ENCODE data around the gene BOLA2B. TPM values are rescaled to one million over a fixed set of nuclear protein-coding genes. Genes with fewer than 3 reads are reported as not detected.
"Not testable (repeated sequence)": the region's sequence is repeated elsewhere in the genome, so short reads cannot be mapped to it uniquely, and the experiment has no call there.

The BOLA2B gene
- 31.2 and 63.1 TPM in 2 replicates for total RNA-seq (2014; rRNA removed; shearing (Covaris generic))

GRCh38 chr16:30193615-30194014 is at the start of gene BOLA2B, which contains the start of gene SLX1A:
Gene BOLA2B, minus strand, starts transcription at chr16:30193666. Its CDS starts 71 bp downstream, at chr16:30193595.
Gene SLX1A, plus strand, starts transcription at chr16:30193875. Its CDS starts 210 bp downstream, at chr16:30194085.
- peak within 1 kb of the TSS; percentile 40 for H3K4me3 ChIP-seq (ENCODE audit: insufficient read depth, low read depth, low read length)
- not testable (repeated sequence) for DNase-seq; H3K36me3 ChIP-seq (replicated peaks; ENCODE audit: control insufficient read depth, insufficient read depth, low read length); H3K27me3 ChIP-seq (ENCODE audit: control insufficient read depth, insufficient read depth, low read length)

GRCh38 chr16:30217082-30217481 is 23.6 kb upstream of the BOLA2B start:
- H3K36me3 ChIP-seq (replicated peaks; ENCODE audit: control insufficient read depth, insufficient read depth, low read length); H3K4me3 ChIP-seq (ENCODE audit: insufficient read depth, low read depth, low read length); DNase-seq; H3K27me3 ChIP-seq (ENCODE audit: control insufficient read depth, insufficient read depth, low read length): not testable (repeated sequence)

GRCh38 chr16:30211414-30211813 is 17.9 kb upstream of the BOLA2B start:
- DNase-seq: not testable (repeated sequence)

GRCh38 chr16:30209032-30209431 is 15.6 kb upstream of the BOLA2B start:
- not testable (repeated sequence) for H3K4me3 ChIP-seq (ENCODE audit: insufficient read depth, low read depth, low read length); DNase-seq; H3K27me3 ChIP-seq (ENCODE audit: control insufficient read depth, insufficient read depth, low read length); H3K36me3 ChIP-seq (replicated peaks; ENCODE audit: control insufficient read depth, insufficient read depth, low read length)

More at GRCh38 chr16:30211414-30211813, 17.9 kb upstream of the BOLA2B start:
- H3K4me3 ChIP-seq (ENCODE audit: insufficient read depth, low read depth, low read length); H3K27me3 ChIP-seq (ENCODE audit: control insufficient read depth, insufficient read depth, low read length); H3K36me3 ChIP-seq (replicated peaks; ENCODE audit: control insufficient read depth, insufficient read depth, low read length): not testable (repeated sequence)

- H3K36me3 ChIP-seq (replicated peaks; ENCODE audit: control insufficient read depth, insufficient read depth, low read length); H3K27me3 ChIP-seq (ENCODE audit: control insufficient read depth, insufficient read depth, low read length); DNase-seq; H3K4me3 ChIP-seq (ENCODE audit: insufficient read depth, low read depth, low read length): not testable (repeated sequence)
These were observed 13.7 kb upstream of the BOLA2B start for GRCh38 chr16:30207063-30207704.

GRCh38 chr16:30206252-30206651 is 12.8 kb upstream of the BOLA2B start:
- not testable (repeated sequence) for DNase-seq; H3K36me3 ChIP-seq (replicated peaks; ENCODE audit: control insufficient read depth, insufficient read depth, low read length); H3K4me3 ChIP-seq (ENCODE audit: insufficient read depth, low read depth, low read length); H3K27me3 ChIP-seq (ENCODE audit: control insufficient read depth, insufficient read depth, low read length)

GRCh38 chr16:30205541-30206236 is 12.2 kb upstream of the BOLA2B start:
- not testable (repeated sequence) for H3K36me3 ChIP-seq (replicated peaks; ENCODE audit: control insufficient read depth, insufficient read depth, low read length)
- peak overlapping the region; percentile 33; the same call in 1 of the 2 replicates for H3K4me3 ChIP-seq (ENCODE audit: insufficient read depth, low read depth, low read length)

GRCh38 chr16:30199608-30200343 is 6.3 kb upstream of the BOLA2B start:
- H3K36me3 ChIP-seq (replicated peaks; ENCODE audit: control insufficient read depth, insufficient read depth, low read length); DNase-seq; H3K4me3 ChIP-seq (ENCODE audit: insufficient read depth, low read depth, low read length); H3K27me3 ChIP-seq (ENCODE audit: control insufficient read depth, insufficient read depth, low read length): not testable (repeated sequence)

More at GRCh38 chr16:30205541-30206236, 12.2 kb upstream of the BOLA2B start:
- H3K27me3 ChIP-seq (ENCODE audit: control insufficient read depth, insufficient read depth, low read length); DNase-seq: not testable (repeated sequence)

- DNase-seq; H3K4me3 ChIP-seq (ENCODE audit: insufficient read depth, low read depth, low read length): not testable (repeated sequence)
These were observed 5.6 kb upstream of the BOLA2B start, which contains the start of gene SULT1A3 for GRCh38 chr16:30199049-30199448. Gene SULT1A3, plus strand, starts transcription at chr16:30199255. Its CDS starts 1,474 bp downstream, at chr16:30200729.

GRCh38 chr16:30197001-30197400 is 3.5 kb upstream of the BOLA2B start:
- not testable (repeated sequence) for H3K27me3 ChIP-seq (ENCODE audit: control insufficient read depth, insufficient read depth, low read length); H3K4me3 ChIP-seq (ENCODE audit: insufficient read depth, low read depth, low read length); DNase-seq; H3K36me3 ChIP-seq (replicated peaks; ENCODE audit: control insufficient read depth, insufficient read depth, low read length)

More at GRCh38 chr16:30199049-30199448, 5.6 kb upstream of the BOLA2B start, which contains the start of gene SULT1A3:
- H3K27me3 ChIP-seq (ENCODE audit: control insufficient read depth, insufficient read depth, low read length); H3K36me3 ChIP-seq (replicated peaks; ENCODE audit: control insufficient read depth, insufficient read depth, low read length): not testable (repeated sequence)

- DNase-seq; H3K27me3 ChIP-seq (ENCODE audit: control insufficient read depth, insufficient read depth, low read length); H3K36me3 ChIP-seq (replicated peaks; ENCODE audit: control insufficient read depth, insufficient read depth, low read length): not testable (repeated sequence)
- peak overlapping the region; percentile 40 for H3K4me3 ChIP-seq (ENCODE audit: insufficient read depth, low read depth, low read length)
These were observed 883 bp upstream of the BOLA2B start for GRCh38 chr16:30194172-30194925.

- H3K4me3 ChIP-seq (ENCODE audit: insufficient read depth, low read depth, low read length); DNase-seq; H3K27me3 ChIP-seq (ENCODE audit: control insufficient read depth, insufficient read depth, low read length); H3K36me3 ChIP-seq (replicated peaks; ENCODE audit: control insufficient read depth, insufficient read depth, low read length): not testable (repeated sequence)
These were observed 368 bp downstream of the BOLA2B start for GRCh38 chr16:30193098-30193497.

- H3K27me3 ChIP-seq (ENCODE audit: control insufficient read depth, insufficient read depth, low read length); H3K36me3 ChIP-seq (replicated peaks; ENCODE audit: control insufficient read depth, insufficient read depth, low read length); DNase-seq; H3K4me3 ChIP-seq (ENCODE audit: insufficient read depth, low read depth, low read length): not testable (repeated sequence)
These were observed 2.3 kb downstream of the BOLA2B start for GRCh38 chr16:30191158-30191557.

All from H7 (cell line).